K562 (cell line): ENCODE measurements around the gene ELF1. TPM values are rescaled to one million over a fixed set of nuclear protein-coding genes. Genes with fewer than 3 reads are reported as not detected.

Experiments used
- CBFB ChIP-seq: sonication (generic); formaldehyde crosslinking; IDR thresholded peaks from 2 replicates; pipeline ENCODE4 v1.4.0; 2020; ENCODE audit warnings: mild to moderate bottlenecking, missing genetic modification reagents
- CEBPZ ChIP-seq: fragments of 150-350 bp; IDR thresholded peaks from 2 replicates; pipeline ENCODE4 v1.6.1; 2014; ENCODE audit warnings: low read depth, mild to moderate bottlenecking, low read length, borderline replicate concordance
- MTA1 ChIP-seq: fragments of 450-650 bp; IDR thresholded peaks from 2 replicates; pipeline ENCODE4 v1.6.1; 2017; ENCODE audit warnings: borderline replicate concordance
- NRF1 ChIP-seq, 2 experiments: fragments of 450-650 bp; IDR thresholded peaks in 1 of 2; conservative IDR thresholded peaks in 1 of 2; 2 replicates each; pipeline ENCODE4 v1.6.1; 2014; ENCODE audit warnings: mild to moderate bottlenecking in 2 of 2
- RFX7 ChIP-seq: fragments of 250-450 bp; sonication (Bioruptor Pico); IDR thresholded peaks from 2 replicates; pipeline ENCODE4 v1.5.1; 2021; ENCODE audit warnings: mild to moderate bottlenecking
- SRF ChIP-seq, 2 experiments: fragments of 250-450, 450-650 bp in 1 of 2; sonication (Bioruptor Pico) in 1 of 2; sonication (generic) in 1 of 2; formaldehyde crosslinking; IDR thresholded peaks; 2 replicates each; pipeline versions ENCODE4 v1.5.0 to v1.5.1; 2020 to 2022; ENCODE audit warnings: mild to moderate bottlenecking in 1 of 2, missing genetic modification reagents in 1 of 2
- STAT6 ChIP-seq: sonication (generic); formaldehyde crosslinking; IDR thresholded peaks from 2 replicates; pipeline ENCODE4 v1.8.1; 2023; ENCODE audit warnings: mild to moderate bottlenecking, missing genetic modification reagents
- XRCC5 ChIP-seq: fragments of 200-400 bp; formaldehyde crosslinking; IDR thresholded peaks from 2 replicates; pipeline ENCODE4 v1.6.1; 2017; ENCODE audit warnings: low read depth, mild to moderate bottlenecking, low read length
- YY1 ChIP-seq, 3 experiments: IDR thresholded peaks; 2 replicates each; pipeline ENCODE4 v1.6.1; 2011; ENCODE audit warnings: low read length in 2 of 3, mild to moderate bottlenecking in 2 of 3, moderate library complexity in 2 of 3, borderline replicate concordance in 1 of 3, control low read depth in 1 of 3, low read depth in 1 of 3; ENCODE audit not compliant: insufficient read depth in 3 of 3, insufficient replicate concordance in 2 of 3, control insufficient read depth in 1 of 3, insufficient read length in 1 of 3; ENCODE audit errors: extremely low read depth in 1 of 3
- ZNF3 ChIP-seq: fragments of 250-450 bp; sonication (Bioruptor Pico); IDR thresholded peaks from 2 replicates; pipeline ENCODE4 v1.5.0; 2021; ENCODE audit warnings: mild to moderate bottlenecking, moderate library complexity
- polyA plus RNA-seq, 8 experiments: library from polyadenylated mRNA; depleted of rRNA in 4 of 8; stranded (reverse) in 5 of 8; unstranded in 3 of 8; fragments of >200 nt; fragmentation: Nextera tagmentation in 2 of 8; fragmentation: Illumina TruSeq in 1 of 8; extraction: Ambion mirVana in 2 of 8; extraction: Trizol in 1 of 8; gene quantifications; 2 replicates each; pipeline versions ENCODE4 v1.2.1 to v1.2.3, GENCODE V29; 2011 to 2014; ENCODE audit warnings: inconsistent platforms in 1 of 8, missing spikeins in 1 of 8
- total RNA-seq, 7 experiments: library from RNA; depleted of rRNA in 6 of 7; stranded (reverse); fragments of >200 nt in 6 of 7; fragmentation: Illumina TruSeq in 2 of 7; extraction: Trizol in 2 of 7; gene quantifications; 2 replicates each; pipeline versions ENCODE4 v1.2.1 to v1.2.3, GENCODE V29; 2011 to 2021; ENCODE audit warnings: low replicate concordance in 1 of 7
- TF ChIP-seq, protein P1 (sequence below), 2 experiments: fragments of 450-650 bp in 1 of 2; sonication (generic) in 1 of 2; formaldehyde crosslinking in 1 of 2; IDR thresholded peaks in 1 of 2; conservative IDR thresholded peaks in 1 of 2; 2 replicates each; pipeline versions ENCODE4 v1.6.1 to v1.8.1; 2016 to 2023; ENCODE audit warnings: mild to moderate bottlenecking in 2 of 2, moderate library complexity in 2 of 2, inconsistent platforms in 1 of 2, missing genetic modification reagents in 1 of 2

ELF1 gene
- total and polyA plus RNA-seq, 9 of the 15 experiments (the other 6 are each of a cell fraction or from before 2014, with no cell fraction given), result 24.7 to 54.4 (median 33.4) TPM

GRCh38 chr13:41019011-41019487 lies at the start of gene ELF1 (continued):
- TF ChIP-seq MTA1 (no peak), RFX7 (CRISPR knock-in tag) (no peak), ZNF3 (CRISPR knock-in tag) (no peak), CBFB (CRISPR knock-in tag) (no peak), XRCC5 (no peak), NRF1 (conservative IDR thresholded peaks at IDR 0.05 in 1 of 2, IDR thresholded peaks at IDR 0.05 in 1 of 2) (no peak), STAT6 (CRISPR knock-in tag) (no peak), CEBPZ (no peak), YY1 (IDR thresholded peaks at IDR 0.05; ENCODE audit: borderline replicate concordance in 1 of 3, control insufficient read depth in 1 of 3, extremely low read depth in 1 of 3, insufficient read depth in 3 of 3, insufficient read length in 1 of 3, insufficient replicate concordance in 2 of 3, low read depth in 1 of 3, low read length in 2 of 3) (peak; percentile 42 to 82 (median 73)), SRF (CRISPR knock-in tag; IDR thresholded peaks at IDR 0.05) (peak in 1 of 2 experiments; percentile 55; a peak in 1 of 4 replicates)
- TF ChIP-seq, protein P1, sequence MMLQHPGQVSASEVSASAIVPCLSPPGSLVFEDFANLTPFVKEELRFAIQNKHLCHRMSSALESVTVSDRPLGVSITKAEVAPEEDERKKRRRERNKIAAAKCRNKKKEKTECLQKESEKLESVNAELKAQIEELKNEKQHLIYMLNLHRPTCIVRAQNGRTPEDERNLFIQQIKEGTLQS (IDR thresholded peaks at IDR 0.05), result peak; percentile 93
- TF ChIP-seq, protein P1 (CRISPR knock-in tag; conservative IDR thresholded peaks at IDR 0.05), result no peak; the same call in 1 of the 2 replicates
